Lower lobe of right lung (tissue), 2 donors: ENCODE results near the gene MAMDC2. TPM values are rescaled to one million over a fixed set of nuclear protein-coding genes. Genes with fewer than 3 reads are reported as not detected.

ENCODE experiments used
- ATAC-seq, 2 donors: fragments of 200-7000 bp; cut with Tn5 transposase; one replicate each; pipeline ENCODE4 v1.9.1; 2020 to 2022; ENCODE audit warnings: mild to moderate bottlenecking in 2 of 2, moderate library complexity in 2 of 2
- DNase-seq: peaks from one replicate; pipeline ENCODE4 v3.0.0-alpha.2; 2020
- H3K27ac ChIP-seq: fragments of 200-600 bp; one replicate; pipeline ENCODE4 v1.8.0; 2022
- H3K27me3 ChIP-seq: fragments of 200-600 bp; one replicate; pipeline ENCODE4 v1.8.0; 2022; ENCODE audit warnings: low read depth
- H3K36me3 ChIP-seq: fragments of 200-600 bp; one replicate; pipeline ENCODE4 v1.8.0; 2022; ENCODE audit warnings: mild to moderate bottlenecking
- H3K4me1 ChIP-seq: fragments of 200-600 bp; one replicate; pipeline ENCODE4 v1.8.0; 2022
- H3K4me3 ChIP-seq: fragments of 200-600 bp; one replicate; pipeline ENCODE4 v1.8.0; 2022; ENCODE audit warnings: mild to moderate bottlenecking
- H3K9me3 ChIP-seq: fragments of 200-600 bp; one replicate; pipeline ENCODE4 v1.8.0; 2022
- intact Hi-C: fragments of 100-400 bp; cut with DNase I; formaldehyde crosslinking; loops from one replicate; pipeline ENCODE4 v1.11.0; 2022
- total RNA-seq: library from RNA; stranded (reverse); fragmentation: NEBNext Ultra II Directional; extraction: Animal tissue kit (Norgen Biotek cat#: 25700); gene quantifications from one replicate; pipeline ENCODE4 v1.2.1, GENCODE V29; 2021
- TF ChIP-seq, protein P1 (sequence below): fragments of 200-600 bp; IDR thresholded peaks from one replicate; pipeline ENCODE4 v1.8.0; 2022; ENCODE audit warnings: antibody characterized with exemption, mild to moderate bottlenecking
- donor health status: DM: no; HTN: yes; CAD: no; lungs with severe emphysema.

Gene MAMDC2
- total RNA-seq, 1 donor from 2014 or later = 35.1 TPM

DNA sequence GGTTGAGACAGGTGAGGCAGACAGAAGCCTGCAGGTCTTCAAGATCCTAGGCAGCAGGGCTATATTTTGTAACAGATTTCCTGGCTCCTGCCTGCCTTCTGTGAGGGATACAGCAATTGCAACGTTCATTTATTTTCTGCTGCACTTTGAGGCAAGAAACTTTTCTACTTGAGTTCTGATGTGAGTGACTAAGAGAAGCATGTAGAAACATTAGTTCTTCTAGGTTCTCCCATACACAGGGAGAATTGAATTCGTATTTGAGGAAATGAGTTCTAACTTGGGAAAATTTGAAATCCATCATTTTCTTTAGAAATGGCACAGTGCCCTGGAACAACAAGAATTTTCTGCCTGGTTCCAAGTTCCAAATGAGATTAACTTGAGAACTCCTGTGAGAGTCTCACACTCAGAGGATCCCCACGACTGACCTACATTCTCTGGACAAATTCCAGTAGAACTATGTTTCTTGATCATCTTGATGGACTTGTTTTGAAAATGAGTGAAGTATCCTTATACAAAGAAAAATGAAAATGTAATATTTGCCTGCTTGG lies 15.0 kb downstream of the MAMDC2 start:
- Histone ChIP-seq H3K27me3 (no peaks in the 10 kb centered on the region), H3K27ac (no peak overlapping the region), H3K4me3 (no peak overlapping the region), H3K36me3 (no peaks in the 10 kb centered on the region), H3K4me1 (peaks cover 12% of the 10 kb centered on the region), H3K9me3 (no peaks in the 10 kb centered on the region)
- DNase-seq = no peak
- no peak for ATAC-seq
- intact Hi-C loops = no loop called here
- TF ChIP-seq, protein P1, sequence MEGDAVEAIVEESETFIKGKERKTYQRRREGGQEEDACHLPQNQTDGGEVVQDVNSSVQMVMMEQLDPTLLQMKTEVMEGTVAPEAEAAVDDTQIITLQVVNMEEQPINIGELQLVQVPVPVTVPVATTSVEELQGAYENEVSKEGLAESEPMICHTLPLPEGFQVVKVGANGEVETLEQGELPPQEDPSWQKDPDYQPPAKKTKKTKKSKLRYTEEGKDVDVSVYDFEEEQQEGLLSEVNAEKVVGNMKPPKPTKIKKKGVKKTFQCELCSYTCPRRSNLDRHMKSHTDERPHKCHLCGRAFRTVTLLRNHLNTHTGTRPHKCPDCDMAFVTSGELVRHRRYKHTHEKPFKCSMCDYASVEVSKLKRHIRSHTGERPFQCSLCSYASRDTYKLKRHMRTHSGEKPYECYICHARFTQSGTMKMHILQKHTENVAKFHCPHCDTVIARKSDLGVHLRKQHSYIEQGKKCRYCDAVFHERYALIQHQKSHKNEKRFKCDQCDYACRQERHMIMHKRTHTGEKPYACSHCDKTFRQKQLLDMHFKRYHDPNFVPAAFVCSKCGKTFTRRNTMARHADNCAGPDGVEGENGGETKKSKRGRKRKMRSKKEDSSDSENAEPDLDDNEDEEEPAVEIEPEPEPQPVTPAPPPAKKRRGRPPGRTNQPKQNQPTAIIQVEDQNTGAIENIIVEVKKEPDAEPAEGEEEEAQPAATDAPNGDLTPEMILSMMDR = no peak

DNA sequence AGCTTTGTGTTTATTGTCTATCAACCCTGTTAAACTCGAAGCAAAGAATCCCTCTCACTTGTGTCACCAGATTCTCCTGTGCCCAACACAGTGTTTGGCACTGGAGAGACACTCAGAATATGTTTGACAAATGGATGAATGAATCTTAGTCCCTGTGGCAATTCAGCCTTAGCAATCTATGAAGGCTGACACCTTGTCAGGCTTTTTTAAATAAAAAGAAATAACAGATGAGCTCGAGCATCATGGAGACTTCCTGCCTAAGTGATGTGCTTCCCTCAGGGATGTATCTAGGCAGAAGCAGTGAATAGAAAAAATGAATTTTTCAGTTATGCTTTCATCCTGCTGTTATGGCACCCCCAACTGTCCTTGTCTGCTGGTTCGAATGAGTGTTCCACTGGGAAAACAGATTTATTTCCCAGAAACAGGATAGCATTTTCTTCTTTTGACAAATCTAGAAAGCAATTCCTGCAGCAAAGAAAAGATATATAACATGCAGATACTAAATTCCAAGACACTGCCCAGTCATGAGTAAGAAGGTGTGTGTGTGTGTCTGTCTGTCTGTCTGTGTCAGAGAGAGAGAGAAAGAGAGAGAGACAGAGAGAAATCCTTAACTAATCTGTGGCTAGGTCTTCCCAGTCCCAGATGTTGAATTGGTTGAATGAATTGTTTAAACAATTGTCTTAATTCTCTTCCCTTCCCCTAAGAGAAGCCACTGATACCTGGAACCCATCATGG lies 16.7 kb downstream of the MAMDC2 start:
- Histone ChIP-seq H3K9me3 (no peaks in the 10 kb centered on the region), H3K27ac (no peak overlapping the region), H3K27me3 (no peaks in the 10 kb centered on the region), H3K4me3 (no peak overlapping the region), H3K4me1 (no peaks in the 10 kb centered on the region), H3K36me3 (no peaks in the 10 kb centered on the region)
- TF ChIP-seq, protein P1 = no peak
- intact Hi-C loops = no loop called here
- ATAC-seq = no peak
- no peak for DNase-seq

DNA sequence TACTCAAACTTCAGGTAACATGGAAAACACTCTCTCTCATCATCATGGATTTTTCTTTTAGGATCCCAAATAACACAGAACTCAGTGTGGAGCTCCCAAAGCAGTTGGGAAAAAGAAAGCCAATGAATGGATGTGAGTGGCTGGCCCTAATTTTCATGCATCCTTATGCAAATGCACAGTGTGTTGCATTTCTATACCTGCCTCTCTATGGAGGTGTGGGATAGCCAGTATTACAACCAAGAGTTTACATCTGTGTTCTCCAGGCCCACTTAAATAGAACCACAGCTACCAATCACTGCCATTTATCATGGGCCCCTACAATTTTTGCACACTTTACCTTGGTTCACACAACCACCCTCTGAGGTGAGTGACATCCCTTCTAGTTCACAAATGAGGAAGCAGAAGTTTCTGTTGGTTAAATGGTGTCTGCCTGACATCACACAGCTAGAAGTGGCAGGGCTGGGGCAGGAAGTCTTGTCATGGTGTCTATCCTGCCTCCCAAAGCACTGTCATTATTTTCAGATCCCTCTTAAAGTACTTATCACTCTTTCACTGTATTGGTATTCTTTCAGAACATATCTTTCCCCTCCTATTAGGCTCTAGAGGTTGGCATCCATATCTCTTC lies 17.3 kb downstream of the MAMDC2 start:
- intact Hi-C loops = no loop called here
- H3K36me3 ChIP-seq = no peaks in the 10 kb centered on the region
- H3K4me1 ChIP-seq = no peaks in the 10 kb centered on the region
- DNase-seq (no peak), ATAC-seq (no peak)
- TF ChIP-seq, protein P1 = no peak
- no peaks in the 10 kb centered on the region for H3K9me3 ChIP-seq
- H3K27me3 ChIP-seq = no peaks in the 10 kb centered on the region
- H3K27ac ChIP-seq = no peak overlapping the region
- H3K4me3 ChIP-seq = no peak overlapping the region

DNA sequence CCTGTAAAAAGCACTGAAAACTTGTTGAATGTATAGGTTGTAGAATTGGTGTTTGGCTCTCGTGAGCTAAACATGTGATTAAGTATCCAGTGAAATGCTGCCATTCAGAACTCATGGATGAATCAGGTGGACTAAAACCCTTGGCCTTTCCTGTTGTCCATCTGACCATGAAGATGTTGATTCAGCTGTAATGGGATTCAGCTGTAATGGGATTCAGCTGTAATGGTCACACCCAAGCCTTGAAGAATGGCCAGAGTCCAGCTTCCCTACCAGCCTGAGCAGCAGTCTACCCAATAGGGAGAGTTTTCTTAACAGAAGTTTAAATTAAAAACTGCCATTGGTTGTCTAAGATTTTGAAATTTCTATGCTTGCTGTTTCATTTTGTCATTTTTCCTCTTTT lies 18.1 kb downstream of the MAMDC2 start:
- no peak for ATAC-seq
- no peak overlapping the region for H3K4me3 ChIP-seq
- no peaks in the 10 kb centered on the region for H3K27me3 ChIP-seq
- intact Hi-C loops = no loop called here
- no peaks in the 10 kb centered on the region for H3K9me3 ChIP-seq
- H3K36me3 ChIP-seq = no peaks in the 10 kb centered on the region
- TF ChIP-seq, protein P1 = no peak
- no peak overlapping the region for H3K27ac ChIP-seq
- H3K4me1 ChIP-seq = no peaks in the 10 kb centered on the region
- no peak for DNase-seq

DNA sequence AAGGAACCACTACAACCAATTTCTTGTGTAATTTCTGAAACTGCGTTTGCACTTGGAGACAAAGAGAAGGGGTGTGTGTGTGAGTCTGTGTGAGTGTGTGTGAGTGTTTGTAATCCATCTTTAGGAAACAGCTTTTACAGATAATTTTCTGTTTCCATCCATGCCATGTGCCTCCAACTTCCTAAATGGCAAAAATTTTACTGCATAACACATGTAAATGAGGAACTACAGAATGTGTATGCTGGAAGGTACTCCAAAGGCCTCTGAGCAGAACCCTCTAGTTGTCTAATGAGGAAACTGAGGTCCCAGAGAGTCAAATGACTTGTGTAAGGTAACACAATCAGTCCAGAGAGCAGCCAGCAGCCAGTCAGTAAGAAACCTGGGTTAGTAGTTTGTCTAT lies 20.8 kb downstream of the MAMDC2 start:
- no peak overlapping the region for H3K27ac ChIP-seq
- intact Hi-C loops = no loop called here

More for the DNA sequence above, 20.8 kb downstream of the MAMDC2 start:
- Histone ChIP-seq H3K4me1 (peaks cover 8% of the 10 kb centered on the region), H3K4me3 (no peak overlapping the region), H3K27me3 (no peaks in the 10 kb centered on the region), H3K36me3 (no peaks in the 10 kb centered on the region), H3K9me3 (no peaks in the 10 kb centered on the region)
- TF ChIP-seq, protein P1 = no peak
- DNase-seq = no peak
- ATAC-seq = no peak
